ENCODE measurements around the gene CSTPP1.
"Not testable (repeated sequence)": the region's sequence is repeated elsewhere in the genome, so short reads cannot be mapped to it uniquely, and the experiment has no call there.

CSTPP1 gene

GRCh38 chr11:47185305-47186075 is 248.9 kb downstream of the CSTPP1 start:
- no peak for DNase-seq

GRCh38 chr11:47186076-47186699 is 249.6 kb downstream of the CSTPP1 start, which contains the start of gene PACSIN3:
Gene PACSIN3 (minus strand): TSS chr11:47186434. CDS start chr11:47182727, 3,707 bp downstream.
- DNase-seq, result no peak

- DNase-seq, result peak in 1 of 2 donors; percentile 18
These were observed 250.4 kb downstream of the CSTPP1 start for GRCh38 chr11:47186700-47187695.

- no peak for DNase-seq
These were observed 251.2 kb downstream of the CSTPP1 start for GRCh38 chr11:47187723-47188122.

- DNase-seq, result no peak
These were observed 251.7 kb downstream of the CSTPP1 start for GRCh38 chr11:47188259-47188658.

- no peak for DNase-seq
These were observed 252.7 kb downstream of the CSTPP1 start for GRCh38 chr11:47189100-47189834.

GRCh38 chr11:47191137-47191536 is 254.6 kb downstream of the CSTPP1 start:
- DNase-seq, result not testable (repeated sequence)

GRCh38 chr11:47192111-47192510 is 255.6 kb downstream of the CSTPP1 start:
- no peak for DNase-seq

- DNase-seq, result not testable (repeated sequence)
These were observed 261.6 kb downstream of the CSTPP1 start for GRCh38 chr11:47198161-47198560.

- DNase-seq, result no peak
These were observed 264.5 kb downstream of the CSTPP1 start for GRCh38 chr11:47201015-47201414.

GRCh38 chr11:47202576-47202975 is 266.0 kb downstream of the CSTPP1 start:
- no peak for DNase-seq

- DNase-seq, result no peak
These were observed 268.1 kb downstream of the CSTPP1 start for GRCh38 chr11:47204637-47204989.

- not testable (repeated sequence) for DNase-seq
These were observed 270.0 kb downstream of the CSTPP1 start for GRCh38 chr11:47206577-47206976.

GRCh38 chr11:47207459-47207858 is 270.9 kb downstream of the CSTPP1 start:
- DNase-seq, result no peak

GRCh38 chr11:47208008-47208552 is 271.5 kb downstream of the CSTPP1 start:
- not testable (repeated sequence) for DNase-seq

GRCh38 chr11:47208628-47209027 is 272.1 kb downstream of the CSTPP1 start:
- no peak for DNase-seq
